Activated T-helper 1 cell treated with anti-CD3 and anti-CD28 coated beads, Interleukin-12 subunit alpha, Interleukin-12 subunit beta, Interleukin-2, Interleukin-4 antibody, amounts not matched to agents 30 ng/mL and 10 ng/mL and 1 ng/mL, durations not matched to agents 14 hours and 24 hours and 36 hours (primary cell): Measurements from ENCODE around the gene PDZD7. TPM values are rescaled to one million over a fixed set of nuclear protein-coding genes. Genes with fewer than 3 reads are reported as not detected.
A peak's percentile ranks its signal among the peaks of the same experiment; 100 is the strongest.

ENCODE experiments used
- DNase-seq: peaks from one replicate; pipeline ENCODE4 v3.0.0; 2021; ENCODE audit warnings: low spot score
- H3K27ac Mint-ChIP-seq: one replicate; pipeline ENCODE4 v1.8.0; 2021; ENCODE audit warnings: mild to moderate bottlenecking, mixed read lengths
- H3K27me3 Mint-ChIP-seq: one replicate; pipeline ENCODE4 v1.8.0; 2022; ENCODE audit warnings: mild to moderate bottlenecking, moderate library complexity, mixed read lengths; ENCODE audit not compliant: insufficient read depth
- H3K36me3 Mint-ChIP-seq: one replicate; pipeline ENCODE4 v1.8.0; 2021; ENCODE audit warnings: low read depth, mixed read lengths
- H3K4me1 Mint-ChIP-seq: one replicate; pipeline ENCODE4 v1.8.0; 2021; ENCODE audit warnings: low read depth, mixed read lengths
- H3K4me3 Mint-ChIP-seq: one replicate; pipeline ENCODE4 v1.8.0; 2021; ENCODE audit warnings: mild to moderate bottlenecking, moderate library complexity, mixed read lengths
- H3K9me3 Mint-ChIP-seq: one replicate; pipeline ENCODE4 v1.8.0; 2021; ENCODE audit warnings: mixed read lengths
- intact Hi-C: fragments of 100-400 bp; cut with micrococcal nuclease; formaldehyde crosslinking; loops from one replicate; pipeline ENCODE4 v1.15.1; 2024
- total RNA-seq: library from RNA; stranded (reverse); gene quantifications from 2 replicates; pipeline ENCODE4 v1.2.3, GENCODE V29; 2022

The PDZD7 gene
- total RNA-seq, 1 donor from 2014 or later = 0.54 TPM

GRCh38 chr10:101008823-101009423 lies 22.0 kb downstream of the PDZD7 start:
- peaks cover 6% of the 10 kb centered on the region for H3K27me3 Mint-ChIP-seq
- H3K4me3 Mint-ChIP-seq = no peak overlapping the region
- no peak for DNase-seq
- H3K27ac Mint-ChIP-seq = no peak overlapping the region
- no peaks in the 10 kb centered on the region for H3K9me3 Mint-ChIP-seq
- peaks cover 2% of the 10 kb centered on the region for H3K36me3 Mint-ChIP-seq
- H3K4me1 Mint-ChIP-seq = peaks cover 10% of the 10 kb centered on the region
- intact Hi-C loops = no loop called here

DNA sequence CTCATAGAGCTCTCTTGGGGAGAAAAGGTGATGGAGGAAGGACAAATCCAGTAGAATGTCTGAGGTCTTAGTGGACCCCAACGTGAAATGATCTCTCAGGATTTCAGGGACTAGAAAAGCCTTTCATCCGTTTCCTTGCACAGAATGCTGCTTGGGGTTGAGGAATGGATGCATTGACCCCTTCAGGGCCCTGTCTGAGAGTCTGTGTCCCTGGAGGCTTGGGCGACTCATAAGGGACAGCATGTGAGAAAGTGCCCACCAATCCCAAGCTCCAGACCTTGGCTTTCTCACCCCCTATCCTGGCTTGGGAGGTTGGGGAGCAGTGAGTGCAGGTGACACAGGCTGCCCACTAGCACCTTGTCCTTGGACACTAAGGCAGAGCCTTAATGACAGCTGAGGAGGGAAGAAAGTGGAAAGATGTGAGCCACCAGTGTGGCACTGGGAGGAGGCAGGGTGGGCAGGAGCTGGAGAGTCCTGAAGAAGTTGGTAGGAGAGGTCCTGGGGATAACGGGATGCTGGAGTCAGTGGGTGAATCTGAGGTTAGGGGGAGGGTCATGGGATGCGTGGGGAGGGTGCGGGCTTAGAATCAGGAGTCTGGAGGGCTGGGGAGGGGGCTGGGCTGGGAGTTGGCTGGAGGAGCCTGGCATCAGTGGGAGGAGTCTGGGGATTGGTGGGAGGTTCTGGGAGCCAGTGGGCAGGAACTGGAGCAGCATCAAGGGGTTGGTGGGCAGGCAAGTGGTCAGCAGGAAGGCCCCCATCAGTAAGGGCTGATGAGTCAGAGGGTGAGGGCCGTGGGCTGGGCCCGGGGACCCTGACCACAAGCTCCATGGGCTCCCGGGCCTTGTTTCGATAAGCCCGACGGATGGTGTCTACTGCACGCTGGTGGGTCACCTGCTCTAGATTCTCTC lies 22.8 kb downstream of the PDZD7 start:
- H3K4me1 Mint-ChIP-seq = peaks cover 6% of the 10 kb centered on the region
- no peak overlapping the region for H3K27ac Mint-ChIP-seq
- intact Hi-C loops = no loop called here
- no peak for DNase-seq
- H3K9me3 Mint-ChIP-seq = no peaks in the 10 kb centered on the region
- peaks cover 2% of the 10 kb centered on the region for H3K36me3 Mint-ChIP-seq
- H3K27me3 Mint-ChIP-seq = peaks cover 2% of the 10 kb centered on the region
- no peak overlapping the region for H3K4me3 Mint-ChIP-seq

DNA sequence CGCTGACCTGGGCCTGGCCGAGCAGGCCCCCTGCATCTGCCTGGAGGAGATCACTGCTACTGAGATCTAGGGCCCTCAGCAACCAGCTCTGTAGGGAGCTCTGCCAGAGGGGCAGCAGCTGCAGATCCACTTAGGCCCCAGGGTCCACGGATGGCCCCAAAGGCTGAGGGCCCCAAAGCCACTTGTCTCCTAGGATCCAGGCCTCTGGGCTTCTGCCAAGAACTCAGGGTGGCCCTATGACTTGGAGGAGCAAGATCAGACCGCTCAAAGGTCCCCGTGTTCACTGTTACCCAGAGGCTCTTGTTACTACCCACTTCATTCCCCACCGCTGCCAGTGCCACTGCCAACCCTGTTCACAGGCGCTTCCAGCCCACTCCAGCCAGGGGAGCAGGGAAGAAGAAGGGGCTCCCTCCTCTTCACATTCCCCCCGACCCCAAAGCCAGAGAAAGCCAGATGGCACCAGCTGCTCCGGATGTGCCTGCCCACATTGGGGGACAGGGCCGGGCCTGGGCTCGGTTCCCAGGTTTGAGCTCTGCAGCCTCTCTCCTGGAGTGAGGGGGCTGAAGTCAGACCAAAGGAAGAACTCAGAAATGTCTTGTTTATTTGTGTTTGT lies 23.7 kb downstream of the PDZD7 start:
- H3K27ac Mint-ChIP-seq = no peak overlapping the region
- DNase-seq = no peak
- no peaks in the 10 kb centered on the region for H3K4me1 Mint-ChIP-seq
- no peak overlapping the region for H3K4me3 Mint-ChIP-seq
- no peaks in the 10 kb centered on the region for H3K9me3 Mint-ChIP-seq
- intact Hi-C loops = no loop called here
- H3K36me3 Mint-ChIP-seq = peaks cover 2% of the 10 kb centered on the region
- no peaks in the 10 kb centered on the region for H3K27me3 Mint-ChIP-seq

DNA sequence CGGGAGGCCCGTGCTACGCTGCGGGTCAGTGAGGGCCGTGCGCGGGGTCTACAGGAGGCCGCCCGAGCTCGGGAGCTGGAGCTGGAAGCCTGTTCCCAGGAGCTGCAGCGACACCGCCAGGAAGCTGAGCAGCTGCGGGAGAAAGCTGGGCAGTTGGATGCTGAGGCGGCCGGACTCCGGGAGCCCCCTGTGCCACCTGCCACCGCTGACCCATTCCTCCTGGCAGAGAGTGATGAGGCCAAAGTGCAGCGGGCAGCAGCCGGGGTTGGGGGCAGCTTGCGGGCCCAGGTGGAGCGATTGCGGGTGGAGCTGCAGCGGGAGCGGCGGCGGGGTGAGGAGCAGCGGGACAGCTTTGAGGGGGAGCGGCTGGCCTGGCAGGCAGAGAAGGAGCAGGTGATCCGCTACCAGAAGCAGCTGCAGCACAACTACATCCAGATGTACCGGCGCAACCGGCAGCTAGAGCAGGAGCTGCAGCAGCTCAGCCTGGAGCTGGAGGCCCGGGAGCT lies 24.3 kb downstream of the PDZD7 start:
- no peaks in the 10 kb centered on the region for H3K27me3 Mint-ChIP-seq
- H3K4me1 Mint-ChIP-seq = no peaks in the 10 kb centered on the region
- H3K9me3 Mint-ChIP-seq = no peaks in the 10 kb centered on the region
- no peak overlapping the region for H3K27ac Mint-ChIP-seq
- no peak overlapping the region for H3K4me3 Mint-ChIP-seq
- intact Hi-C loops = no loop called here
- DNase-seq = no peak
- H3K36me3 Mint-ChIP-seq = peaks cover 2% of the 10 kb centered on the region

- H3K9me3 Mint-ChIP-seq = no peaks in the 10 kb centered on the region
- H3K4me1 Mint-ChIP-seq = peaks cover 3% of the 10 kb centered on the region
- no peak overlapping the region for H3K4me3 Mint-ChIP-seq
- intact Hi-C loops = no loop called here
- no peak for DNase-seq
- H3K27ac Mint-ChIP-seq = no peak overlapping the region
- H3K27me3 Mint-ChIP-seq = peaks cover 2% of the 10 kb centered on the region
- H3K36me3 Mint-ChIP-seq = peaks cover 4% of the 10 kb centered on the region
Observed at GRCh38 chr10:101005869-101006567, 24.9 kb downstream of the PDZD7 start.

- Mint-ChIP-seq H3K4me3 (no peak overlapping the region), H3K9me3 (no peaks in the 10 kb centered on the region), H3K4me1 (peaks cover 6% of the 10 kb centered on the region), H3K27me3 (peaks cover 2% of the 10 kb centered on the region), H3K27ac (no peak overlapping the region), H3K36me3 (peaks cover 5% of the 10 kb centered on the region)
- intact Hi-C loops = no loop called here
- DNase-seq = no peak
Observed at GRCh38 chr10:101005361-101005760, 25.6 kb downstream of the PDZD7 start.

- Mint-ChIP-seq H3K27me3 (peaks cover 2% of the 10 kb centered on the region), H3K4me1 (peaks cover 8% of the 10 kb centered on the region), H3K27ac (no peak overlapping the region), H3K4me3 (no peak overlapping the region), H3K9me3 (no peaks in the 10 kb centered on the region), H3K36me3 (peaks cover 5% of the 10 kb centered on the region)
- intact Hi-C loops = no loop called here
- DNase-seq = no peak
Observed at GRCh38 chr10:101003639-101004206, 27.2 kb downstream of the PDZD7 start.

DNA sequence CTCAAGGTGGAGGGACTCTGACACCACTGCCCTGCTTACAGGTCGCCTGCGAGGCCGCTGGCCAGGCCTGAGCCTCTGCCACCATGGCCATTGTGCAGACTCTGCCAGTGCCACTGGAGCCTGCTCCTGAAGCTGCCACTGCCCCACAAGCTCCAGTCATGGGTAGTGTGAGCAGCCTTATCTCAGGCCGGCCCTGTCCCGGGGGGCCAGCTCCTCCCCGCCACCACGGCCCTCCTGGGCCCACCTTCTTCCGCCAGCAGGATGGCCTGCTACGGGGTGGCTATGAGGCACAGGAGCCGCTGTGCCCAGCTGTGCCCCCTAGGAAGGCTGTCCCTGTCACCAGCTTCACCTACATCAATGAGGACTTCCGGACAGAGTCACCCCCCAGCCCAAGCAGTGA lies 28.5 kb downstream of the PDZD7 start:
- no peak overlapping the region for H3K4me3 Mint-ChIP-seq
- no peaks in the 10 kb centered on the region for H3K9me3 Mint-ChIP-seq
- H3K36me3 Mint-ChIP-seq = peaks cover 7% of the 10 kb centered on the region
- H3K27me3 Mint-ChIP-seq = peaks cover 4% of the 10 kb centered on the region
- intact Hi-C loops = no loop called here
- DNase-seq = no peak
- H3K27ac Mint-ChIP-seq = no peak overlapping the region
- peaks cover 17% of the 10 kb centered on the region for H3K4me1 Mint-ChIP-seq

GRCh38 chr10:101001659-101002035 lies 29.3 kb downstream of the PDZD7 start:
- DNase-seq = no peak
- intact Hi-C loops = no loop called here
- Mint-ChIP-seq H3K4me3 (no peak overlapping the region), H3K27ac (no peak overlapping the region), H3K9me3 (no peaks in the 10 kb centered on the region), H3K36me3 (peaks cover 7% of the 10 kb centered on the region), H3K4me1 (peaks cover 18% of the 10 kb centered on the region), H3K27me3 (peaks cover 4% of the 10 kb centered on the region)

DNA sequence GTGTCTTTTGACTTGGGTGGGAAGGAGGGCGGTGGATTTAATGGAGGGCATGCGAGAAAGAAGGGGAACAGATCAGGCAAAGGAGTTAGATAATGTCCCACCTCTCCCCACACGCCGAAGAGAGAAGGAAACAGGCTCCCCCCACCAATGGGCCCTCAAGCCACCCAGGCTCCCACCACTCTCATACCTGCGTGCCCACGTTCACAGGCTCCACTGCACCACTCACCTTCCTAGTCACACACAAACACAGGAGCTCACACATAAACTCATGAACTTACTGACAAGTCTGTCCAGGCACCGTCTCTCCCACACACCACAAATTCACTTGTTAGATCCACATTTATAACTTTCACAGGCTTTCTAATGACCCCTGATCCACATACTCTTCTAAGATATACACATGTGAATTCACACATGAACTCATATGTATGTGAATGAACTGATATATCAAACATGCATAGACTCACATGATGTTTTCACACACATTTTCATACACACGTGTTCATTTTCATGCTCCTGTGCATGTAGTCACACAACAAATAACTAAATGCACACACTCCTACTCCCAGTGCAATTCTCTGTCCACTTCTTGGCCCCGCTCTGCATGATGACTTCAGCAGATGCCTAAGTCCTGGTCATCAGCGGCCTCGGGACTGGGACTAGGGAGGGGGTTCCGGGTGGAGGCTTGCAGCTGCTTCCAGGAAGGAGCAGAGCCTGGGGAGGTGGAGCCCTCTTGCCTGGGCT lies 29.8 kb downstream of the PDZD7 start:
- H3K9me3 Mint-ChIP-seq = no peaks in the 10 kb centered on the region
- peak overlapping the region; percentile 8 for H3K27ac Mint-ChIP-seq
- H3K36me3 Mint-ChIP-seq = peaks cover 6% of the 10 kb centered on the region
- no peak for DNase-seq
- H3K4me1 Mint-ChIP-seq = peaks cover 23% of the 10 kb centered on the region
- H3K4me3 Mint-ChIP-seq = peak overlapping the region; percentile 76
- intact Hi-C loops = no loop called here
- H3K27me3 Mint-ChIP-seq = peaks cover 4% of the 10 kb centered on the region

DNA sequence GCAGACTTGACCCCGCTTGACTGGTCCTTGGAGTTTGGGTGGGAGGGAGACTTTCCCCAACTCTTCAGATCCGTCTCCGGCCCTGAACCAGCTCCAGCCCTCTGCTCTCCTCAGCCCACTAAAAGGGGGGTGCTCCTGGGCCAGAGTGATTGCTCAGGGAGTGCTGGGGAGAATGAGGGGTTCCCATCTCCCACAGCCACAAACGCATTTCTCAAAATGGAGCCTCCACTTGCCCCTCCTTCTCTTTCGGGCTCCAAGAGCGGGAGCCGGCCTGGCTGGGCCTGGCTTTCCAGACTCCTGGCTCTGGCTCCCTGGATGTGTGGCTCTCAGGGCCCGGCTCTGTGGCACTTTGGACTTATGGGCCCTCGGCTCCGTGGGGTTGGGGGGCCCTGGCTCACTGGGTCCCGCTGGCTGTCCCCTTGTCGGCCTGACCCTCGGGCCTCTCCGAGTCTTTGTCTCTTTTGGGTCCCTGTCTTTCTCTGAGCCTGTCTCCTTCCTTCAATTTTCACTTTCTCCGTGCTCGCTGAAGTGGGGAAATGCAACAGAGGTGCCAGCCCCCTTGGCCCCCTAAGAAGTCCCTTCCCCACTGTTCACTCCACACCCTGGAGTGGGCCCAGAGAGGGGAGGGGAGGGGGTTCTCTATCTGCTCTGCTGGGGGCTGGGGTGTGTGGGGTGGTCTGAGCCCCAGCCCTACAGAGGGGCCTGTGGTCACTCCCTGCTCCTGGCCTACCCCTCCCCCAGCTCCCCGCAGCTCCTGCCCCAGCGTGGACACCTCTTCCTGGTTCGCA lies 30.6 kb downstream of the PDZD7 start:
- Mint-ChIP-seq H3K36me3 (peaks cover 6% of the 10 kb centered on the region), H3K27ac (peak overlapping the region; percentile 63), H3K27me3 (peaks cover 4% of the 10 kb centered on the region), H3K4me3 (peak overlapping the region; percentile 76), H3K9me3 (no peaks in the 10 kb centered on the region), H3K4me1 (peaks cover 23% of the 10 kb centered on the region)
- intact Hi-C loops = no loop called here
- no peak for DNase-seq
